ENCODE data around the gene VCPKMT. TPM values are rescaled to one million over a fixed set of nuclear protein-coding genes. Genes with fewer than 3 reads are reported as not detected.

VCPKMT gene
- polyA plus RNA-seq, 1 donor from 2014 or later = 36.4 TPM

- no peaks in the 10 kb centered on the region for H3K27me3 ChIP-seq (ENCODE audit: insufficient read depth, low read depth, low read length)
- H3K9me2 ChIP-seq (ENCODE audit: insufficient read depth, low read length) = no peaks in the 10 kb centered on the region
- no peaks in the 10 kb centered on the region for H3K79me2 ChIP-seq (replicated peaks; ENCODE audit: insufficient read depth, low read length)
- H3K9me3 ChIP-seq (ENCODE audit: low read length) = no peaks in the 10 kb centered on the region
- no peak overlapping the region for H3K27ac ChIP-seq (ENCODE audit: low read length)
- H4K20me1 ChIP-seq (ENCODE audit: insufficient read depth) = no peaks in the 10 kb centered on the region
- no peak overlapping the region for H3K9ac ChIP-seq (ENCODE audit: low read length)
- H3K4me3 ChIP-seq (ENCODE audit: low read length) = no peak overlapping the region
- H2AFZ ChIP-seq (ENCODE audit: low read depth, low read length) = no peak overlapping the region
- TF ChIP-seq RAD21 (conservative IDR thresholded peaks at IDR 0.05) (no peak), TAF1 (IDR thresholded peaks at IDR 0.05; ENCODE audit: low read depth) (no peak), SMC3 (conservative IDR thresholded peaks at IDR 0.05; ENCODE audit: poor library complexity) (no peak), POLR2AphosphoS5 (IDR thresholded peaks at IDR 0.05) (no peak), EZH2 (IDR thresholded peaks at IDR 0.05; ENCODE audit: borderline replicate concordance, insufficient read depth, low read length, poor library complexity, severe bottlenecking) (no peak), CTCF (IDR thresholded peaks at IDR 0.05; ENCODE audit: poor library complexity, severe bottlenecking) (no peak), REST (IDR thresholded peaks at IDR 0.05; ENCODE audit: borderline replicate concordance) (no peak), EP300 (conservative IDR thresholded peaks at IDR 0.05; ENCODE audit: poor library complexity, severe bottlenecking) (no peak), MXI1 (conservative IDR thresholded peaks at IDR 0.05; ENCODE audit: poor library complexity, severe bottlenecking) (no peak)
- H3F3A ChIP-seq (ENCODE audit: insufficient read depth, low read length, poor library complexity, severe bottlenecking) = no peaks in the 10 kb centered on the region
- H3K4me2 ChIP-seq (ENCODE audit: low read length) = no peak overlapping the region
- H3K36me3 ChIP-seq (ENCODE audit: insufficient read depth, low read length) = no peaks in the 10 kb centered on the region
Observed at GRCh38 chr14:50094056-50094755, 22.2 kb downstream of the VCPKMT start.

- Histone ChIP-seq H3F3A (ENCODE audit: insufficient read depth, low read length, poor library complexity, severe bottlenecking) (no peaks in the 10 kb centered on the region), H3K27me3 (ENCODE audit: insufficient read depth, low read depth, low read length) (no peaks in the 10 kb centered on the region), H3K27ac (ENCODE audit: low read length) (no peak overlapping the region), H3K4me2 (ENCODE audit: low read length) (no peak overlapping the region), H3K79me2 (replicated peaks; ENCODE audit: insufficient read depth, low read length) (no peaks in the 10 kb centered on the region), H3K4me3 (ENCODE audit: low read length) (no peak overlapping the region), H4K20me1 (ENCODE audit: insufficient read depth) (no peaks in the 10 kb centered on the region), H3K9me2 (ENCODE audit: insufficient read depth, low read length) (no peaks in the 10 kb centered on the region), H3K36me3 (ENCODE audit: insufficient read depth, low read length) (no peaks in the 10 kb centered on the region), H3K9me3 (ENCODE audit: low read length) (no peaks in the 10 kb centered on the region), H3K9ac (ENCODE audit: low read length) (no peak overlapping the region), H2AFZ (ENCODE audit: low read depth, low read length) (no peak overlapping the region)
- TF ChIP-seq POLR2AphosphoS5 (IDR thresholded peaks at IDR 0.05) = no peak
- no peak for TF ChIP-seq EP300 (conservative IDR thresholded peaks at IDR 0.05; ENCODE audit: poor library complexity, severe bottlenecking)
- no peak for TF ChIP-seq REST (IDR thresholded peaks at IDR 0.05; ENCODE audit: borderline replicate concordance)
- TF ChIP-seq SMC3 (conservative IDR thresholded peaks at IDR 0.05; ENCODE audit: poor library complexity) = no peak
- TF ChIP-seq CTCF (IDR thresholded peaks at IDR 0.05; ENCODE audit: poor library complexity, severe bottlenecking) = no peak
Observed at GRCh38 chr14:50093496-50093895, 22.9 kb downstream of the VCPKMT start.
